ENCODE data around the gene HNRNPUL2.
A peak's percentile ranks its signal among the peaks of the same experiment; 100 is the strongest.

HNRNPUL2 gene

GRCh38 chr11:62716206-62716605 is 11.1 kb downstream of the HNRNPUL2 start:
- Histone ChIP-seq H3K27ac (ENCODE audit: low read length) (peak overlapping the region; percentile 6; the same call in 1 of the 2 replicates), H3F3A (ENCODE audit: insufficient read depth, low read length) (peaks cover 64% of the 10 kb centered on the region), H3K9me2 (replicated peaks; ENCODE audit: insufficient read depth, low read length) (no peaks in the 10 kb centered on the region), H3K4me3 (ENCODE audit: low read length) (no peak overlapping the region), H3K79me2 (ENCODE audit: low read length) (peaks cover 87% of the 10 kb centered on the region), H3K9me3 (replicated peaks; ENCODE audit: insufficient read depth, low read length) (no peaks in the 10 kb centered on the region), H4K20me1 (ENCODE audit: insufficient read depth, low read length) (no peaks in the 10 kb centered on the region), H3K4me1 (ENCODE audit: low read length) (peaks cover 55% of the 10 kb centered on the region), H2AFZ (ENCODE audit: low read length) (no peak overlapping the region), H3K36me3 (replicated peaks; ENCODE audit: insufficient read depth, low read length) (peaks cover 26% of the 10 kb centered on the region), H3K9ac (ENCODE audit: low read length) (no peak overlapping the region), H3K4me2 (ENCODE audit: low read depth, low read length) (no peak overlapping the region; the same call in 1 of the 2 replicates), H3K27me3 (replicated peaks; ENCODE audit: insufficient read depth, low read length) (no peaks in the 10 kb centered on the region)
- no peak for TF ChIP-seq EZH2 (optimal IDR thresholded peaks at IDR 0.05; ENCODE audit: low read depth, low read length)
- DNase-seq, result no peak

GRCh38 chr11:62715150-62716130 is 11.8 kb downstream of the HNRNPUL2 start:
- Histone ChIP-seq H3K4me1 (ENCODE audit: low read length) (peaks cover 58% of the 10 kb centered on the region), H3K79me2 (ENCODE audit: low read length) (peaks cover 80% of the 10 kb centered on the region), H3K36me3 (replicated peaks; ENCODE audit: insufficient read depth, low read length) (peaks cover 24% of the 10 kb centered on the region), H3K9me3 (replicated peaks; ENCODE audit: insufficient read depth, low read length) (no peaks in the 10 kb centered on the region), H3K27ac (ENCODE audit: low read length) (peak overlapping the region; percentile 4; the same call in 1 of the 2 replicates), H2AFZ (ENCODE audit: low read length) (no peak overlapping the region), H3K9me2 (replicated peaks; ENCODE audit: insufficient read depth, low read length) (no peaks in the 10 kb centered on the region), H4K20me1 (ENCODE audit: insufficient read depth, low read length) (no peaks in the 10 kb centered on the region), H3K4me2 (ENCODE audit: low read depth, low read length) (peak overlapping the region; percentile 0; the same call in 1 of the 2 replicates), H3K4me3 (ENCODE audit: low read length) (no peak overlapping the region), H3F3A (ENCODE audit: insufficient read depth, low read length) (peaks cover 67% of the 10 kb centered on the region), H3K27me3 (replicated peaks; ENCODE audit: insufficient read depth, low read length) (no peaks in the 10 kb centered on the region), H3K9ac (ENCODE audit: low read length) (no peak overlapping the region)
- DNase-seq, result no peak
- TF ChIP-seq EZH2phosphoT487 (IDR thresholded peaks at IDR 0.05; ENCODE audit: low read length) (no peak), EZH2 (optimal IDR thresholded peaks at IDR 0.05; ENCODE audit: low read depth, low read length) (no peak)
- TF ChIP-seq, protein P1, sequence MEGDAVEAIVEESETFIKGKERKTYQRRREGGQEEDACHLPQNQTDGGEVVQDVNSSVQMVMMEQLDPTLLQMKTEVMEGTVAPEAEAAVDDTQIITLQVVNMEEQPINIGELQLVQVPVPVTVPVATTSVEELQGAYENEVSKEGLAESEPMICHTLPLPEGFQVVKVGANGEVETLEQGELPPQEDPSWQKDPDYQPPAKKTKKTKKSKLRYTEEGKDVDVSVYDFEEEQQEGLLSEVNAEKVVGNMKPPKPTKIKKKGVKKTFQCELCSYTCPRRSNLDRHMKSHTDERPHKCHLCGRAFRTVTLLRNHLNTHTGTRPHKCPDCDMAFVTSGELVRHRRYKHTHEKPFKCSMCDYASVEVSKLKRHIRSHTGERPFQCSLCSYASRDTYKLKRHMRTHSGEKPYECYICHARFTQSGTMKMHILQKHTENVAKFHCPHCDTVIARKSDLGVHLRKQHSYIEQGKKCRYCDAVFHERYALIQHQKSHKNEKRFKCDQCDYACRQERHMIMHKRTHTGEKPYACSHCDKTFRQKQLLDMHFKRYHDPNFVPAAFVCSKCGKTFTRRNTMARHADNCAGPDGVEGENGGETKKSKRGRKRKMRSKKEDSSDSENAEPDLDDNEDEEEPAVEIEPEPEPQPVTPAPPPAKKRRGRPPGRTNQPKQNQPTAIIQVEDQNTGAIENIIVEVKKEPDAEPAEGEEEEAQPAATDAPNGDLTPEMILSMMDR (IDR thresholded peaks at IDR 0.05; ENCODE audit: low read length), result no peak

- H3K4me1 ChIP-seq (ENCODE audit: low read length), result peaks cover 71% of the 10 kb centered on the region
These were observed 13.9 kb downstream of the HNRNPUL2 start for GRCh38 chr11:62713343-62713742.

More at GRCh38 chr11:62713343-62713742, 13.9 kb downstream of the HNRNPUL2 start:
- Histone ChIP-seq H3K9me3 (replicated peaks; ENCODE audit: insufficient read depth, low read length) (no peaks in the 10 kb centered on the region), H2AFZ (ENCODE audit: low read length) (no peak overlapping the region), H3F3A (ENCODE audit: insufficient read depth, low read length) (peaks cover 76% of the 10 kb centered on the region), H3K27ac (ENCODE audit: low read length) (peak overlapping the region; percentile 68), H3K27me3 (replicated peaks; ENCODE audit: insufficient read depth, low read length) (no peaks in the 10 kb centered on the region), H3K4me2 (ENCODE audit: low read depth, low read length) (peak overlapping the region; percentile 19), H3K9ac (ENCODE audit: low read length) (peak overlapping the region; percentile 5; the same call in 1 of the 2 replicates), H3K79me2 (ENCODE audit: low read length) (peaks cover 62% of the 10 kb centered on the region), H3K36me3 (replicated peaks; ENCODE audit: insufficient read depth, low read length) (peaks cover 15% of the 10 kb centered on the region), H4K20me1 (ENCODE audit: insufficient read depth, low read length) (no peaks in the 10 kb centered on the region), H3K9me2 (replicated peaks; ENCODE audit: insufficient read depth, low read length) (no peaks in the 10 kb centered on the region), H3K4me3 (ENCODE audit: low read length) (no peak overlapping the region)
- peak; percentile 54 for DNase-seq
- no peak for TF ChIP-seq EZH2phosphoT487 (IDR thresholded peaks at IDR 0.05; ENCODE audit: low read length)
- TF ChIP-seq, protein P1 (IDR thresholded peaks at IDR 0.05; ENCODE audit: low read length), result peak; percentile 10; the same call in 1 of the 2 replicates
- no peak for TF ChIP-seq EZH2 (optimal IDR thresholded peaks at IDR 0.05; ENCODE audit: low read depth, low read length)
